GM12891 (cell line): ENCODE data around the gene TMEM132D.

Experiments used
- PAX5 ChIP-seq: IDR thresholded peaks from 2 replicates; pipeline ENCODE4 v1.6.1; 2011; ENCODE audit warnings: low read length, moderate library complexity, mild to moderate bottlenecking; ENCODE audit not compliant: insufficient read depth, severe bottlenecking
- POLR2A ChIP-seq: IDR thresholded peaks from 2 replicates; pipeline ENCODE4 v1.6.1; 2011; ENCODE audit warnings: low read depth, low read length, control low read depth
- POLR2AphosphoS5 ChIP-seq: IDR thresholded peaks from 2 replicates; pipeline ENCODE4 v1.6.1; 2011; ENCODE audit warnings: low read depth, low read length, control low read depth
- TAF1 ChIP-seq: IDR thresholded peaks from 2 replicates; pipeline ENCODE4 v1.6.1; 2011; ENCODE audit warnings: low read depth, low read length, control low read depth

GRCh38 chr12:129383956-129384355 lies 519.9 kb downstream of the TMEM132D start:
- TF ChIP-seq POLR2AphosphoS5: no peak
- no peak for TF ChIP-seq POLR2A
- TF ChIP-seq TAF1: no peak
- no peak for TF ChIP-seq PAX5
